ENCODE data around the gene FUT9.

FUT9 gene

DNA sequence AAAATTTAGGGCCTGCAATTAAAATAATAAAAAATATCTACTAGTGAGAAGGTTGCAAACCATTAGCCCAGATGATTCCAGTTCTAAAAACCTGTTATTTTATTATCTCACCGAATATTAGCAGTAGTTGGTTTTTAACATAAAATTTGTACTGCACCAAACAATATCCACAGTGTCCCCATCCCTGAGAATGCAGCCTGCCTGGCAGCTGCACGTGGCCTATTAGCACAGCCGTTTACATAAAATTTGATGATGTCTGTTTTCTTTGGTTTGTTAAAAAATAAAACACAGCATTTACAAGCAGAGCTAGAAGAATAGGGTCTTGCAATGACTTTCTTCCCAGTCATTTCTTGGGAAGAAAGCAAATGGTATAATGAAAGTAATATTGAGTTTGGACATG is 58.2 kb downstream of the FUT9 start:
- no peak for DNase-seq

GRCh38 chr6:96075826-96076225 is 60.1 kb downstream of the FUT9 start:
- DNase-seq: no peak

GRCh38 chr6:96086745-96087144 is 71.0 kb downstream of the FUT9 start:
- no peak for DNase-seq

DNA sequence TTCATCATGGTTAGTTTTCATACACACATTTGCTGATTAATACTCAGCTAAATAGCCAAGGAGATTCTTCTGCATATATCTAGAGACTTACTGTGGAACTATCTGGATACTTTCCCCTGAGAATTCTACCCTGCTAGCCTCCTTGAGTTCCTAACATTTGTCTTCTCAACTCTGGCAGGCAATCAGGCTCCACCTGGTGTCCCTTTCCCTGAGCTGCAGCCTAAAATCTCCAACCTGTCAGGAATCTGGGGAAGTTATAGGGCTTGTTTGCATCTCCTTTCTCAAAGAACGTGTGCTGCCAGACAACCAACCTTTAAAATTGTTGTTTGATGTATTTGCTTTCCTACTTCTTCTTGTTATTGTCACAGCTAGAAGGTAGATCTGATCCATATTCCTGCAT is 73.4 kb downstream of the FUT9 start:
- no peak for DNase-seq

GRCh38 chr6:96094077-96094476 is 78.3 kb downstream of the FUT9 start:
- no peak for DNase-seq

DNA sequence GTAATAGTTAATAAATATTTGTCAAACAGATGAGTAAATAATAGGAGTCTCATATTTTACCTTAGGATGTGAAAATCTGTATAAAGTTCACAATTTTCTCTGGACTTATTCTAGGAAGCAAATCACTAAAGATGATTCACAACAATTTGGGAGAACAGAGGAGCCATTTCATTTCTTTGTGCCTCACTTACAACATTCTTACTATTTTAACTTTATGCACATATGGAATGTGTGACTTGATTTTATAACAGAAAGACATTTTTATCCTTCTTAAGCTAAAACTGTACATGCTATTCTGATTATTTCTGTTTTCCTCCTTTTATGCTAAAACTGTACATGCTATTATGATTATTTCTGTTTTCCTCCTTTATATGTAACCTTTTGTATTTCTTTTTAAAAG is 83.3 kb downstream of the FUT9 start:
- DNase-seq: no peak

DNA sequence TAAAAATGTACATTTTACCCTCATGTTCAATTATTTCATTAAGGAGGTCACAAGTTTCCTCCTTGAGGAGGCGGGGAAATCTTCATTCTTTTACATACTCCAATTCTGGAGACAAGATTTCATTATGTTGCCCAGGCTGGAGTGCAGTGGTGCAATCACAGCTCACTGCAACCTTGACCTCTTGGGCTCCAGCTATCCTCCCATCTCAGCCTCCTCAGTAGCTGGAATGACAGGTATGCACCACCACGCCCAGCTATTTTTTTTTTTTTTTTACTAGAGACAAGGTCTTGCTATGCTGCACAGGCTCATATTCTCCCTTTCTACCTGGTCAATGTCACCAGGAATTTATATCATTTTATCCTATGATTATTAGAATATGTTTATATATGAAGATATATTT is 85.8 kb downstream of the FUT9 start:
- no peak for DNase-seq

DNA sequence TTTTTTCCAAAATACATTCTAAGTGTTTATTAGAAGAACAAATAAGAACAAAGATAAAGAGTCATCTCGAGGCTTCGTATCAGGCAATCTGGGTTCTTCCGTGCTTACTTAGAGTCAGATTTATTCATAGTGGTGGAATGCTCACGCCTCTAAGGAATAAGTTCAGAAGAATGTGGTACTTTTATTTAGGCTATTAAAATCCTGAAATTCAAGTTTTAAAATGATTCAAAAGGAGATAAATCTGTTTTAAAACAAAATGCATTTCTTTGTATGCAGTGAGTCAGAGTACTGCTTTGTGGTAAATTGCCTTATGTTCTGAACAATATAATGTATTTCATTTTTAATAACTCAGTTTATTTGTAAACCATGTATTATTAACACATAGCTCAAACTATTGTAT is 89.1 kb downstream of the FUT9 start:
- no peak for DNase-seq

DNA sequence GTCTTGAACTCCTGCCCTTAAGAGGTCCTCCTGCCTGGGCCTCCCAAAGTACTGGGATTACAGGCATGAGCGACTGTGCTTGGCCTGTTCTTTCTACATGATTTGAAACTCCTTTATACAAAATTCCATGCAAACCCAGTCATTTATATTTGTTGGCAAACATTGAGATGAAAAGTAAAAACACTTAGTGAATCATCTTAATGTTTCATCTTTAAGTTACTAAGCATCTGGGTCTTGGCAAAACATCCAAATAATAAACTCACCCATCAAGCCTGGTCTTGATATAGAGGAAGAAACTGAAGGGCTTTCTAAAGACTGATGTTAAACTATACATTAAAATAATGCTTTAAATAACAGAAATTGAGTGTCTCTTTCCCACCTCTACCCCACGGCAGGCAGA is 95.1 kb downstream of the FUT9 start:
- no peak for DNase-seq

DNA sequence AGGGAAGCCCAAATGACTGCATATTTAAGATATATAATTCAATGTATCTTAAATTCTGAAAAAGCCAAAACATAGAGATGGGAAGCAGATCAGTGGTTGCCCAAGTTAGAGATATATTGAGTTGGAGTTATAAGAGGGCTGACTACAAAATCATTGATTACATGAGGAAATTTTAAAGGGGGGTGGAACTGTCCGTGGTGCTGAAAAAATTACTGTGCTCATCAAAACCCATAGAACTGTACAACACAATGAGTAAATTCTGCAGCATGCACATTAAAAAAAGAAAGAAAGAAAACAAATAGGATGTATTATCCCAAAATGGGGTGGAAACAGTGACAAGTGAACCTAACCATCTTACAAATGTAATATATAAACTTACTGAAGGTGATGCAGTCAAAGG is 100.9 kb downstream of the FUT9 start:
- no peak for DNase-seq

DNA sequence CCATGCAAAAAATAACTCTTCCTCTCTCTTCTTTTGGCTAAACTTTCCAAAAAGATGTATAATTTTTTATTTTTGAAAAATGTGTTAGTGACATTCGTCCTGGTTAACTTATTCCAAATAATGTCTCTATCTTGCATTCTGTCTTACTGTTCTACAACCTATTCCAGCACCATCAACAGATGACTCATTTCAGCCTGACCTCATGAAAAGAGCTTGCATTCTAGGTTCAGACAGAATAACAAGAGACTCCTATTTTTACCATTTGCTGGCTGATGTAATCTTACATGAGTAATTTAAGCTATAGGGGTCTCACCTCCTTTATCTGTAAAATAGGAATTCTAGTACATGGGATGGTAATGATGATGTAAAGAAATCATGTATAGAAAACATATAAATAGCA is 109.0 kb downstream of the FUT9 start:
- DNase-seq: no peak

GRCh38 chr6:96138406-96138805 is 122.6 kb downstream of the FUT9 start:
- DNase-seq: no peak

- DNase-seq: no peak
Observed at GRCh38 chr6:96142142-96142541, 126.4 kb downstream of the FUT9 start.

DNA sequence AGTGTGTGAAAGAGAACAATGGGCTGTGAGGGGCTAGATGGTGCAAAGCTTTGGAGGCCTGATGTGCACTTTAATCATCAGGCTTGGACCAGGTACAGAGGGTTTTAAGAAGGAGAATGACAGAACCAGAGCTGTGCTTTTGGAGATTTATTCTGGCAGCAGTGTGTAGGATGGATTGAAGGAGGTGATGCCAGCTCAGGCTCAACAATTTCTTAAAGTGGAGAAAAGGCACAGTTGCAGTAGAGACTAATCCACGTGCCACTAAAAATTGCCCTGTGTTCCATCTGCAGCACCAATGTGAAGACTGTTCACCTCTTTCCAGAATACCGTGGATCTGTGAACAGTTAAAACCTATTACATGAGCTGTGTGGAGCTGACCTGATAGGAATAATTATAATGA is 134.7 kb downstream of the FUT9 start:
- no peak for DNase-seq

DNA sequence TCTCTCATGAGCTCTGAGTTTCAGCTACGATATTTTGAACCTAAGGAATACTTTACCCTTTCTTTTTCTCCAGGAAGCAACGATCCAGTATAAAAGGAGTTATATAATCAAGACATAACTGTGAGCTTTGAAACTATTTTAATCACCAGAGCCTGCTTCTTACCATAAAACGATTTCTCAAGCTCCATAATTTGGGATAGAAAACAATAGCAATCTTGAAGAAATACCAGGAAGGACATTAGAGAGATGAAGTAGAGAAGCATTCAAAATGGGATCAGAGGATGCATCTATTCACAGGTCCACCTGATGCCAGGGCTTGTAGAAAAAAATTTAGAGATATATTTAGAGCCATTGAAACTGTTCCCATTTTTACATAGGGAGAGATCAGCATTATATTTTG is 135.9 kb downstream of the FUT9 start:
- no peak for DNase-seq

DNA sequence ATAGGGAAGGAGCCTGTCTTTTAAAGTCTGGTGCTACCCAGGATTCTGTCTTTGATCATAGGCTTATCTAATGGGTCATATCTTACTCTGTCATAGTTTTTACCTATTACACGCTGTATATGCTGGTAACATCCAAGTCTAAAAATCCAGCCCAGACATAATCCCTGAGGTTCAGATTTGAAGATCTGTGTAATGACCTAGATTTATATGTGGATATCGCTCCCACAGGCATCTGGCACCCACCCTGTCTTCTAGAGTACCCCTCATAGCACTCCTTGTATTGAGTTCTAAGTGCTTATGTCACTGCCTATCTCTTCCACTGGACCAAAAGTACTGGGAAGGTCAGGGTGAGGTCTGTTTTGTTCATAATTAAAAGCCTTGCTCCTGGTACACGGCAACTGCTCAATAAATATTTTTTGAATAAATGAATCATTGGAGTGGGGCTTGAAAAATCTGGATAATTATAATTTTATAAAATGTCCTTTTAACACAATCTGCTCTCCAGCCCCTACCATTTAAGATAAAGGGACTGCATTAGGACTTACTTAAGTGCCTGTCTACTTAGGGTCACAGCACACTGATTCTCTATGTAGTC is 136.4 kb downstream of the FUT9 start:
- DNase-seq: no peak

DNA sequence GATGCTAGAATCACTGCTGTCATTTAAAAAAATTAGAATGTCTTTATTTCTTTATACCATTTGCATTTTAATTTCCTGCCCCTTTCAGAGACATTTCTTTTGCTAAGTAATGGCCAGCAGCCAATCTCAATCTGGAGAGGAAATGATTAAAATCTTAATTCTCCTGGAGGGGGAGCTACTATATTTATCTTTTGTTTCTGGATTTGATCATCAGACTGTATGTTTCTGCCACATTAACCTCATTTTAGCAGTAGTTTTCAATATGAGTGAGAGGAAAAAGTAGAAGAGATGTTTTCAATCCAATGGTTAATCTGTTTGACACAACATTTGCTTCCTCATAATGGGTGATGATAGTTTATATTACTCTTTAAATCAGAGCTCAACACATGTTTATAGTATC is 138.0 kb downstream of the FUT9 start:
- no peak for DNase-seq

GRCh38 chr6:96156425-96156824 is 140.7 kb downstream of the FUT9 start:
- DNase-seq: no peak

GRCh38 chr6:96157018-96157565 is 141.3 kb downstream of the FUT9 start:
- DNase-seq: no peak

DNA sequence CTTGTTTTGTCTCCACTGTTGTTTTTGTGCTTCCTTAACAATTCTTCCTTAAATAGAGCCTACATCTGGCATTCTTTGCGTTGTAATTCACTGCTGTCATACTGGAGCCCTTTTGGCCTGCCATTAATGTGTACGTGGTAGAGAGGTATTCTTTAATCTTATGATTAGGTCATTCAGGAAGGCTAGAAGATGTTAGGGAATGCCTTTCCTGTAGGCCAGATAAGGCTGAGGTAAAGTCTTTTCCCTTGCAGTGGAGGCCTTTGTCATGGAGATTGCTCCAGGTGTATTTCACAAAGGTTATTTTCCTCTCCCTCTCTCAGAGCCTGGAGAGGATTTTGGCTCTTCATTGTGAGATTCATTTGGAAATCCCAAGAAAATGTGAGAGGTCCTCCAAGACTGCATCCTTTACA is 146.9 kb downstream of the FUT9 start:
- DNase-seq: no peak

DNA sequence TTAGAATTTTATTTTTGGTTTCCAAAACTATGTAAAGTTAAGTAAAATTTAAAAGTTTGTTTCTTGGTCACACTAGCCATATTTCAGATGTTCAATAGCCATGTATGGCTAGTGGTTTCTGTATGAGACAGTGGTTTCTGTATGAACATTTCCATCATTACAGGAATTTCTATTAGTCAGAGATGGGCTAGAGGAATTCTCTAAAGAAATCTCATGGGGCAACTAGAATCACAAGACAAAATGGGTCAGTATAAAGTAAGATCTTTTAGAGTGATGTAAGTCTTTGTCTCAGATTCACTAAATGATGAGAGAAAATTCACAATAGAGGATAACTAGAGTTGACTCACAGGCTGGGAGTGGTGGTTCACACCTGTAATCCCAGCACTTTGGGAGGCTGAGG is 149.0 kb downstream of the FUT9 start:
- no peak for DNase-seq

GRCh38 chr6:96171112-96171511 is 155.3 kb downstream of the FUT9 start:
- no peak for DNase-seq

DNA sequence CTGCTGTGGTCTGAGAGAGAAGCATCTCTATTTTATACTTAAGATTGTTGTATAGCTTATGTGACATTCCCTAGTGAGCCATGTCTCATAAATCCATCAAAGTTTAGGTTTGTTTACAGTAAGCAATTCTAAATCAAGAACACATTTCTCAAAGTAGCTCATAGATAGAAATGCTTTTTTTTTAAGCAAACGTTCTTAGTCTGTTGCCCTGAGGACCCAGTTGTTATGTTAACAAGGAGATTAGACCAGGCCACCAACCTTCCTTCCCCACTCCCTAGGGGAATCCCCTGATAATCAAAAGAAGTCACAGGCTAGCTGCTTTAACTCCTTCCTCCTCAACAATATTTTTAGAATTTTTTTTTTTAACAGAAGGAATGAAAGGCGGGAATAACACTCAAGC is 169.0 kb downstream of the FUT9 start:
- no peak for DNase-seq

DNA sequence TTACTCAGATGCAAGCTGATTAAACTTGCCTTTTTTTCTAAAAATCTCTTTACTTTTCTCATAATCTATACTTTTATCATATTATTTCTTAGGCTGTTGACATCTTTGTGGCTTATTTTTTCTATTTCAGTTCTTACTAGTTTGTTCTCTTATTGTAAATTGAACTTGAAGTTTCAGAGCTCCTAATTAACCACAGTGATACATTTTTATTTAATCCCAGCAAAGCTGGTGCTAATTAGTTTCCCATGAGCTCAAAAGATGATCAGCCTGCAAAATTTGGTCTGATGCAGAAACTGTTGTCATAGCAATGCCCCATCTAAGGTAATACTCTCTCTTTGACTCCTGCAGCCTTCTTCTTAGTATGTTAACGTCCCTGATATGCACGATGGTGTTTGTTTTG is 170.3 kb downstream of the FUT9 start:
- DNase-seq: no peak

- DNase-seq: no peak
Observed at GRCh38 chr6:96186516-96187195, 170.9 kb downstream of the FUT9 start.

Data from activated T-cell treated with anti-CD3 and anti-CD28 coated beads for 4 hours (primary cell).